Ishikawa (cell line): ENCODE results near the gene CPE.

Source experiments
- CEBPB ChIP-seq: IDR thresholded peaks from 2 replicates; pipeline ENCODE4 v1.6.1; 2012
- CREB1 ChIP-seq: IDR thresholded peaks from 2 replicates; pipeline ENCODE4 v1.6.1; 2012; ENCODE audit warnings: low read depth
- EGR1 ChIP-seq: IDR thresholded peaks from 2 replicates; pipeline ENCODE4 v1.6.1; 2012
- EP300 ChIP-seq: IDR thresholded peaks from 2 replicates; pipeline ENCODE4 v1.6.1; 2012; ENCODE audit warnings: borderline replicate concordance
- FOXM1 ChIP-seq: IDR thresholded peaks from 2 replicates; pipeline ENCODE4 v1.6.1; 2012; ENCODE audit warnings: low read depth, borderline replicate concordance
- MAX ChIP-seq: IDR thresholded peaks from 2 replicates; pipeline ENCODE4 v1.6.1; 2012
- NFIC ChIP-seq: IDR thresholded peaks from 2 replicates; pipeline ENCODE4 v1.6.1; 2012
- RAD21 ChIP-seq: IDR thresholded peaks from 2 replicates; pipeline ENCODE4 v1.6.1; 2012; ENCODE audit warnings: low read depth
- TAF1 ChIP-seq: IDR thresholded peaks from 2 replicates; pipeline ENCODE4 v1.6.1; 2012; ENCODE audit warnings: low read depth, mild to moderate bottlenecking
- TCF12 ChIP-seq: IDR thresholded peaks from 2 replicates; pipeline ENCODE4 v1.6.1; 2012; ENCODE audit warnings: low read depth
- TEAD4 ChIP-seq: IDR thresholded peaks from 2 replicates; pipeline ENCODE4 v1.6.1; 2012
- USF1 ChIP-seq: IDR thresholded peaks from 2 replicates; pipeline ENCODE4 v1.6.1; 2012
- YY1 ChIP-seq: IDR thresholded peaks from 2 replicates; pipeline ENCODE4 v1.6.1; 2012; ENCODE audit warnings: low read depth
- ZBTB7A ChIP-seq: IDR thresholded peaks from 2 replicates; pipeline ENCODE4 v1.6.1; 2012; ENCODE audit warnings: low read depth
- TF ChIP-seq, protein P1 (sequence below): IDR thresholded peaks from 2 replicates; pipeline ENCODE4 v1.6.1; 2012; ENCODE audit warnings: low read depth, mild to moderate bottlenecking

Gene CPE

DNA sequence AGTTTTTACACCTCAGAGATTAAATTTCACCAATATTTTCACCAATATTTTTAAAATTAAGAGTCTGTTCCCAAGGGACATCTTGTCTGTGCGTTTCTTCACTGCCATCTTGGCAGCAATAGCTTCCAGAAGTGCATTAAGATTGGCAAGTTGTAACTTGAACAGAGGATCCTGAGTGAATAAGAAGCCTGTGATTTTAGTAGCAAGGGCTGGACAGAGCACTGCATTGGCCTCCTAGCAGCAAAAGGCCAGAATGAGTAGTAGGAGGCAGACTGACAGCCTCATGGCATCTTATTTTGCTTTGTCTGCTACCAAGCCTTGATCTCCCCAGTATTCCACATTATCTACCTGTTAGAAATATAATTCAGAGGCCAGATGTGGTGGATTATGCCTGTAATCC lies 138.4 kb downstream of the CPE start:
- no peak for TF ChIP-seq CEBPB
- TF ChIP-seq EP300, result no peak
- no peak for TF ChIP-seq TAF1
- TF ChIP-seq MAX, result no peak
- TF ChIP-seq TCF12, result no peak
- no peak for TF ChIP-seq CREB1
- TF ChIP-seq NFIC, result no peak
- no peak for TF ChIP-seq TEAD4
- no peak for TF ChIP-seq FOXM1
- no peak for TF ChIP-seq EGR1
- no peak for TF ChIP-seq USF1
- TF ChIP-seq ZBTB7A, result no peak
- TF ChIP-seq YY1, result no peak
- no peak for TF ChIP-seq RAD21
- TF ChIP-seq, protein P1, sequence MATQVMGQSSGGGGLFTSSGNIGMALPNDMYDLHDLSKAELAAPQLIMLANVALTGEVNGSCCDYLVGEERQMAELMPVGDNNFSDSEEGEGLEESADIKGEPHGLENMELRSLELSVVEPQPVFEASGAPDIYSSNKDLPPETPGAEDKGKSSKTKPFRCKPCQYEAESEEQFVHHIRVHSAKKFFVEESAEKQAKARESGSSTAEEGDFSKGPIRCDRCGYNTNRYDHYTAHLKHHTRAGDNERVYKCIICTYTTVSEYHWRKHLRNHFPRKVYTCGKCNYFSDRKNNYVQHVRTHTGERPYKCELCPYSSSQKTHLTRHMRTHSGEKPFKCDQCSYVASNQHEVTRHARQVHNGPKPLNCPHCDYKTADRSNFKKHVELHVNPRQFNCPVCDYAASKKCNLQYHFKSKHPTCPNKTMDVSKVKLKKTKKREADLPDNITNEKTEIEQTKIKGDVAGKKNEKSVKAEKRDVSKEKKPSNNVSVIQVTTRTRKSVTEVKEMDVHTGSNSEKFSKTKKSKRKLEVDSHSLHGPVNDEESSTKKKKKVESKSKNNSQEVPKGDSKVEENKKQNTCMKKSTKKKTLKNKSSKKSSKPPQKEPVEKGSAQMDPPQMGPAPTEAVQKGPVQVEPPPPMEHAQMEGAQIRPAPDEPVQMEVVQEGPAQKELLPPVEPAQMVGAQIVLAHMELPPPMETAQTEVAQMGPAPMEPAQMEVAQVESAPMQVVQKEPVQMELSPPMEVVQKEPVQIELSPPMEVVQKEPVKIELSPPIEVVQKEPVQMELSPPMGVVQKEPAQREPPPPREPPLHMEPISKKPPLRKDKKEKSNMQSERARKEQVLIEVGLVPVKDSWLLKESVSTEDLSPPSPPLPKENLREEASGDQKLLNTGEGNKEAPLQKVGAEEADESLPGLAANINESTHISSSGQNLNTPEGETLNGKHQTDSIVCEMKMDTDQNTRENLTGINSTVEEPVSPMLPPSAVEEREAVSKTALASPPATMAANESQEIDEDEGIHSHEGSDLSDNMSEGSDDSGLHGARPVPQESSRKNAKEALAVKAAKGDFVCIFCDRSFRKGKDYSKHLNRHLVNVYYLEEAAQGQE, result no peak

DNA sequence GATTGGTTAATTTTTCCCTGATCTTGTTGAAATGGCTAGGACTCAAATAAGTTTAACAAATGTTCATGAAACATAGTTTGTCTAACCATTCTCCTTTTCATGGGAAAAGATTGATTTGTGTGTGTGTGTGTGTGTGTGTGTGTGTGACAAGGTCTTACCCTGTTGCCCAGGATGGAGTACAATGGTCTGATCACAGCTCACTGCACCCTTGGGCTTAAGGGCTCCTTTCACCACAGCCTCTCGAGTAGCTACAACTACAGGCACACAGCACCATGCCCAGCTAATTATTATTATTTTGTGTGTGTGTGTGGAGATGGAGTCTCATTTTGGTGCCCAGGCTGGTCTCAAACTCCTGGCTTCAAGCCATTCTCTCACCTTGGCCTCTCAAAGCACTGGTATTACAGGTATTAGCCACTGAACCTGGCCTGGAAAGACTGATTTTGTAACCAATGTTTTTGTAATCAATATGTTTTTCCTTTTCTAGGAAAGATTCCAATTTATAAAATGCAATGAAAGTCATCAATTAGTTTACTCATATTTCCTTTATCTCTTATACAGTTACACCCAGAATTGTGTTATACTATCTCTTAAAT lies 139.3 kb downstream of the CPE start:
- no peak for TF ChIP-seq CREB1
- TF ChIP-seq MAX, result no peak
- TF ChIP-seq USF1, result no peak
- no peak for TF ChIP-seq TCF12
- no peak for TF ChIP-seq EP300
- TF ChIP-seq YY1, result no peak
- no peak for TF ChIP-seq RAD21
- TF ChIP-seq TAF1, result no peak
- no peak for TF ChIP-seq FOXM1

- TF ChIP-seq ZBTB7A (no peak), EGR1 (no peak), EP300 (no peak), USF1 (no peak), TCF12 (no peak), CEBPB (no peak), NFIC (no peak), YY1 (no peak), TAF1 (no peak), FOXM1 (no peak), RAD21 (no peak), CREB1 (no peak), MAX (no peak), TEAD4 (no peak)
- TF ChIP-seq, protein P1, result no peak
Measured at GRCh38 chr4:165518686-165519085, 139.9 kb downstream of the CPE start.

- no peak for TF ChIP-seq YY1
Measured at GRCh38 chr4:165519591-165519990, 140.8 kb downstream of the CPE start.

GRCh38 chr4:165520086-165520485 lies 141.3 kb downstream of the CPE start:
- TF ChIP-seq TCF12 (no peak), EGR1 (no peak), NFIC (no peak), TEAD4 (no peak), CEBPB (no peak), MAX (no peak), USF1 (no peak), CREB1 (no peak), TAF1 (no peak), FOXM1 (no peak), ZBTB7A (no peak), YY1 (no peak), RAD21 (no peak), EP300 (no peak)
- TF ChIP-seq, protein P1, result no peak
